ENCODE measurements around the gene KMT5C.

GRCh38 chr19:55376241-55376933 lies 36.7 kb downstream of the KMT5C start, which contains the start of gene TMEM190:
- TF ChIP-seq, protein P1, sequence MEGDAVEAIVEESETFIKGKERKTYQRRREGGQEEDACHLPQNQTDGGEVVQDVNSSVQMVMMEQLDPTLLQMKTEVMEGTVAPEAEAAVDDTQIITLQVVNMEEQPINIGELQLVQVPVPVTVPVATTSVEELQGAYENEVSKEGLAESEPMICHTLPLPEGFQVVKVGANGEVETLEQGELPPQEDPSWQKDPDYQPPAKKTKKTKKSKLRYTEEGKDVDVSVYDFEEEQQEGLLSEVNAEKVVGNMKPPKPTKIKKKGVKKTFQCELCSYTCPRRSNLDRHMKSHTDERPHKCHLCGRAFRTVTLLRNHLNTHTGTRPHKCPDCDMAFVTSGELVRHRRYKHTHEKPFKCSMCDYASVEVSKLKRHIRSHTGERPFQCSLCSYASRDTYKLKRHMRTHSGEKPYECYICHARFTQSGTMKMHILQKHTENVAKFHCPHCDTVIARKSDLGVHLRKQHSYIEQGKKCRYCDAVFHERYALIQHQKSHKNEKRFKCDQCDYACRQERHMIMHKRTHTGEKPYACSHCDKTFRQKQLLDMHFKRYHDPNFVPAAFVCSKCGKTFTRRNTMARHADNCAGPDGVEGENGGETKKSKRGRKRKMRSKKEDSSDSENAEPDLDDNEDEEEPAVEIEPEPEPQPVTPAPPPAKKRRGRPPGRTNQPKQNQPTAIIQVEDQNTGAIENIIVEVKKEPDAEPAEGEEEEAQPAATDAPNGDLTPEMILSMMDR (IDR thresholded peaks at IDR 0.05), result no peak
- no peak for TF ChIP-seq POLR2A (IDR thresholded peaks at IDR 0.05)
